Measurements from ENCODE around the gene N4BP2L2.

- TF ChIP-seq, protein P1, sequence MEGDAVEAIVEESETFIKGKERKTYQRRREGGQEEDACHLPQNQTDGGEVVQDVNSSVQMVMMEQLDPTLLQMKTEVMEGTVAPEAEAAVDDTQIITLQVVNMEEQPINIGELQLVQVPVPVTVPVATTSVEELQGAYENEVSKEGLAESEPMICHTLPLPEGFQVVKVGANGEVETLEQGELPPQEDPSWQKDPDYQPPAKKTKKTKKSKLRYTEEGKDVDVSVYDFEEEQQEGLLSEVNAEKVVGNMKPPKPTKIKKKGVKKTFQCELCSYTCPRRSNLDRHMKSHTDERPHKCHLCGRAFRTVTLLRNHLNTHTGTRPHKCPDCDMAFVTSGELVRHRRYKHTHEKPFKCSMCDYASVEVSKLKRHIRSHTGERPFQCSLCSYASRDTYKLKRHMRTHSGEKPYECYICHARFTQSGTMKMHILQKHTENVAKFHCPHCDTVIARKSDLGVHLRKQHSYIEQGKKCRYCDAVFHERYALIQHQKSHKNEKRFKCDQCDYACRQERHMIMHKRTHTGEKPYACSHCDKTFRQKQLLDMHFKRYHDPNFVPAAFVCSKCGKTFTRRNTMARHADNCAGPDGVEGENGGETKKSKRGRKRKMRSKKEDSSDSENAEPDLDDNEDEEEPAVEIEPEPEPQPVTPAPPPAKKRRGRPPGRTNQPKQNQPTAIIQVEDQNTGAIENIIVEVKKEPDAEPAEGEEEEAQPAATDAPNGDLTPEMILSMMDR (IDR thresholded peaks at IDR 0.05; ENCODE audit: insufficient read depth, low read length, poor library complexity, severe bottlenecking) = no peak
- TF ChIP-seq EZH2phosphoT487 (conservative IDR thresholded peaks at IDR 0.05; ENCODE audit: low read length) = no peak
Measured at GRCh38 chr13:32427852-32428580, 110.6 kb downstream of the N4BP2L2 start, which contains the start of gene N4BP2L1.

All from SU-DHL-6 (cell line).